ENCODE measurements around the gene RAI1. TPM values are rescaled to one million over a fixed set of nuclear protein-coding genes. Genes with fewer than 3 reads are reported as not detected.
A peak's percentile ranks its signal among the peaks of the same experiment; 100 is the strongest.

The RAI1 gene
- total and polyA plus RNA-seq, 2 of the 13 experiments (the other 11 are each of a cell fraction or from before 2014, with no cell fraction given) = 3.4 to 5.2 TPM

- Histone ChIP-seq H3K79me2 (ENCODE audit: insufficient read depth, low read length) (peaks cover 55% of the 10 kb centered on the region), H2AFZ (ENCODE audit: low read length) (no peak overlapping the region)
- ATAC-seq = no peak
- TF ChIP-seq, protein P1, sequence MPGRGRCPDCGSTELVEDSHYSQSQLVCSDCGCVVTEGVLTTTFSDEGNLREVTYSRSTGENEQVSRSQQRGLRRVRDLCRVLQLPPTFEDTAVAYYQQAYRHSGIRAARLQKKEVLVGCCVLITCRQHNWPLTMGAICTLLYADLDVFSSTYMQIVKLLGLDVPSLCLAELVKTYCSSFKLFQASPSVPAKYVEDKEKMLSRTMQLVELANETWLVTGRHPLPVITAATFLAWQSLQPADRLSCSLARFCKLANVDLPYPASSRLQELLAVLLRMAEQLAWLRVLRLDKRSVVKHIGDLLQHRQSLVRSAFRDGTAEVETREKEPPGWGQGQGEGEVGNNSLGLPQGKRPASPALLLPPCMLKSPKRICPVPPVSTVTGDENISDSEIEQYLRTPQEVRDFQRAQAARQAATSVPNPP (CRISPR knock-in tag; IDR thresholded peaks at IDR 0.05) = no peak
- TF ChIP-seq SYNCRIP (IDR thresholded peaks at IDR 0.05; ENCODE audit: insufficient read depth, low read depth, low read length) (no peak), ZNF747 (CRISPR knock-in tag; IDR thresholded peaks at IDR 0.05; ENCODE audit: borderline replicate concordance) (no peak), ATF7-NPFF (CRISPR knock-in tag; IDR thresholded peaks at IDR 0.05; ENCODE audit: low read depth) (no peak), ZNF337 (CRISPR knock-in tag; IDR thresholded peaks at IDR 0.05; ENCODE audit: borderline replicate concordance, low read depth) (no peak), FOXM1 (CRISPR knock-in tag; IDR thresholded peaks at IDR 0.05) (no peak), ZNF615 (CRISPR knock-in tag; IDR thresholded peaks at IDR 0.05; ENCODE audit: borderline replicate concordance) (peak; percentile 70; the same call in 1 of the 2 replicates), FIP1L1 (IDR thresholded peaks at IDR 0.05; ENCODE audit: borderline replicate concordance, insufficient read depth, low read depth, low read length) (no peak), FOXA3 (CRISPR knock-in tag; IDR thresholded peaks at IDR 0.05) (no peak), RBM22 (optimal IDR thresholded peaks at IDR 0.05; ENCODE audit: low read length) (no peak), ZSCAN20 (CRISPR knock-in tag; IDR thresholded peaks at IDR 0.05; ENCODE audit: borderline replicate concordance) (no peak), ZNF572 (CRISPR knock-in tag; IDR thresholded peaks at IDR 0.05) (peak; percentile 41), MED13 (CRISPR knock-in tag; IDR thresholded peaks at IDR 0.05) (no peak), BATF2 (CRISPR knock-in tag; IDR thresholded peaks at IDR 0.05) (no peak), RNF2 (conservative IDR thresholded peaks at IDR 0.05; ENCODE audit: low read depth) (peak; percentile 95), KAT2B (IDR thresholded peaks at IDR 0.05; ENCODE audit: borderline replicate concordance, low read depth, low read length) (no peak)
- TF ChIP-seq, protein P2, sequence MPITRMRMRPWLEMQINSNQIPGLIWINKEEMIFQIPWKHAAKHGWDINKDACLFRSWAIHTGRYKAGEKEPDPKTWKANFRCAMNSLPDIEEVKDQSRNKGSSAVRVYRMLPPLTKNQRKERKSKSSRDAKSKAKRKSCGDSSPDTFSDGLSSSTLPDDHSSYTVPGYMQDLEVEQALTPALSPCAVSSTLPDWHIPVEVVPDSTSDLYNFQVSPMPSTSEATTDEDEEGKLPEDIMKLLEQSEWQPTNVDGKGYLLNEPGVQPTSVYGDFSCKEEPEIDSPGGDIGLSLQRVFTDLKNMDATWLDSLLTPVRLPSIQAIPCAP (CRISPR knock-in tag; IDR thresholded peaks at IDR 0.05; ENCODE audit: low read depth) = 0 out of 2 replicates have a peak, but pooled peaks have one; percentile 79
- TF ChIP-seq, protein P3, sequence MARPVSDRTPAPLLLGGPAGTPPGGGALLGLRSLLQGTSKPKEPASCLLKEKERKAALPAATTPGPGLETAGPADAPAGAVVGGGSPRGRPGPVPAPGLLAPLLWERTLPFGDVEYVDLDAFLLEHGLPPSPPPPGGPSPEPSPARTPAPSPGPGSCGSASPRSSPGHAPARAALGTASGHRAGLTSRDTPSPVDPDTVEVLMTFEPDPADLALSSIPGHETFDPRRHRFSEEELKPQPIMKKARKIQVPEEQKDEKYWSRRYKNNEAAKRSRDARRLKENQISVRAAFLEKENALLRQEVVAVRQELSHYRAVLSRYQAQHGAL (CRISPR knock-in tag; IDR thresholded peaks at IDR 0.05; ENCODE audit: not compliant biosample characterization) = no peak
- TF ChIP-seq, protein P4, sequence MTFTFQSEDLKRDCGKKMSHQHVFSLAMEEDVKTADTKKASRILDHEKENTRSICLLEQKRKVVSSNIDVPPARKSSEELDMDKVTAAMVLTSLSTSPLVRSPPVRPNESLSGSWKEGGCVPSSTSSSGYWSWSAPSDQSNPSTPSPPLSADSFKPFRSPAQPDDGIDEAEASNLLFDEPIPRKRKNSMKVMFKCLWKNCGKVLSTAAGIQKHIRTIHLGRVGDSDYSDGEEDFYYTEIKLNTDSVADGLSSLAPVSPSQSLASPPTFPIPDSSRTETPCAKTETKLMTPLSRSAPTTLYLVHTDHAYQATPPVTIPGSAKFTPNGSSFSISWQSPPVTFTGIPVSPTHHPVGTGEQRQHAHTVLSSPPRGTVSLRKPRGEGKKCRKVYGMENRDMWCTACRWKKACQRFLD (CRISPR knock-in tag; IDR thresholded peaks at IDR 0.05; ENCODE audit: borderline replicate concordance) = peak; percentile 71
These were observed 154.4 kb downstream of the RAI1 start for GRCh38 chr17:17835415-17836249.

More at GRCh38 chr17:17835415-17836249, 154.4 kb downstream of the RAI1 start:
- no peak for FAIRE-seq
- in situ Hi-C loops (cut with HindIII; ENCODE audit: extremely low pct_ligation_motif_present, low pct_unique_long_range_greater_than_20kb) (no loop called here), intact Hi-C loops (cut with micrococcal nuclease; ENCODE audit: unreplicated experiment) (loop anchor here (1.0 kb wide), 1 partner anchor 23 kb away; no protein-coding TSS in a partner anchor)
- ChIA-PET CTCF (ENCODE audit: low intra/inter-chr PET ratio, low total read pairs) (no interaction called here), POLR2A (interaction anchor here (0.7 to 4.2 kb wide), 19 partner anchors 12 to 245 kb away, joined by 3 to 69 read pairs (median 4); partner anchors contain the start of gene PEMT)
- 45% methylated on average over 16 of the region's 25 CpGs for WGBS (ENCODE audit: low lambda C conversion rate)
- no peaks in the 10 kb centered on the region for H3K9me3 ChIP-seq (ENCODE audit: low read length)
- peaks cover 84% of the 10 kb centered on the region for H3K4me1 ChIP-seq (ENCODE audit: insufficient read depth, low read length)
- H3K4me2 ChIP-seq (ENCODE audit: low read depth, low read length) = peak overlapping the region; percentile 91
- no peaks in the 10 kb centered on the region for H3K27me3 ChIP-seq (ENCODE audit: control insufficient read depth in 1 of 2, insufficient read depth in 2 of 2, low read length in 2 of 2)
- H3K27ac ChIP-seq (ENCODE audit: extremely low read length, insufficient read depth, low read length) = peak overlapping the region; percentile 90
- H3K9ac ChIP-seq (ENCODE audit: insufficient read depth, low read depth, low read length) = peak overlapping the region; percentile 99
- TSS peak; percentile 57 for BruUV-seq (replicated peaks)
- H3K4me3 ChIP-seq (replicated peaks in 1 of 3; ENCODE audit: insufficient read depth in 1 of 3, low read depth in 2 of 3, low read length in 3 of 3) = peak overlapping the region; percentile 20 to 94 (median 35); a peak in 4 of 6 replicates
- no peak for DNase-seq (ENCODE audit: low spot score)
- peaks cover 5 to 14% of the 10 kb centered on the region in 2 experiments for H3K36me3 ChIP-seq (replicated peaks in 1 of 2; ENCODE audit: control insufficient read depth in 1 of 2, insufficient read depth in 2 of 2, low read length in 2 of 2)
- H4K20me1 ChIP-seq (ENCODE audit: insufficient read depth, low read length) = peaks cover 31% of the 10 kb centered on the region; the same call in 1 of the 2 replicates

Data from HepG2 (cell line).